WTC11 (cell line): ENCODE measurements around the gene CENATAC. TPM values are rescaled to one million over a fixed set of nuclear protein-coding genes. Genes with fewer than 3 reads are reported as not detected.

Experiments
- ATAC-seq: fragments of 200-7000 bp; cut with Tn5 transposase; 2 replicates; pipeline ENCODE4 v1.10.0; 2021; ENCODE audit warnings: mild to moderate bottlenecking, moderate library complexity
- CTCF ChIA-PET: fragments of 300-600 bp; sonication (Branson Sonifier 250); formaldehyde crosslinking; loops from one replicate; lab custom pipeline; 2021; ENCODE audit warnings: antibody characterized with exemption; lab: Charles Lee
- POLR2A ChIA-PET: fragments of 350-600 bp; sonication (Branson Sonifier 250); formaldehyde crosslinking; loops from one replicate; lab custom pipeline; 2021; ENCODE audit warnings: antibody characterized with exemption; lab: Charles Lee
- DNase-seq: peaks from one replicate; pipeline ENCODE4 v3.0.0; 2021; ENCODE audit warnings: low spot score
- H3K27ac Mint-ChIP-seq: 2 replicates; pipeline ENCODE4 v1.8.0; 2021; ENCODE audit warnings: mixed read lengths
- H3K27me3 Mint-ChIP-seq: 2 replicates; pipeline ENCODE4 v1.8.0; 2021; ENCODE audit warnings: low read depth, mild to moderate bottlenecking, moderate library complexity, mixed read lengths
- H3K36me3 Mint-ChIP-seq: 2 replicates; pipeline ENCODE4 v1.8.0; 2021; ENCODE audit warnings: mixed read lengths
- H3K4me1 Mint-ChIP-seq: 2 replicates; pipeline ENCODE4 v1.8.0; 2022; ENCODE audit warnings: mixed read lengths
- H3K4me3 Mint-ChIP-seq: 2 replicates; pipeline ENCODE4 v1.8.0; 2021; ENCODE audit warnings: mild to moderate bottlenecking, moderate library complexity, mixed read lengths
- H3K9me3 Mint-ChIP-seq: 2 replicates; pipeline ENCODE4 v1.8.0; 2021; ENCODE audit warnings: mixed read lengths
- ATF1 ChIP-seq: sonication (generic); formaldehyde crosslinking; IDR thresholded peaks from 2 replicates; pipeline ENCODE4 v1.8.1; 2023; ENCODE audit warnings: mild to moderate bottlenecking, moderate library complexity, missing genetic modification reagents
- CBFB ChIP-seq: sonication (generic); formaldehyde crosslinking; IDR thresholded peaks from 2 replicates; pipeline ENCODE4 v1.8.1; 2022; ENCODE audit warnings: mild to moderate bottlenecking, low read depth, missing genetic modification reagents
- CREM ChIP-seq: sonication (generic); formaldehyde crosslinking; IDR thresholded peaks from 2 replicates; pipeline ENCODE4 v1.8.1; 2022; ENCODE audit warnings: mild to moderate bottlenecking, missing genetic modification reagents, moderate library complexity
- ESRRA ChIP-seq: sonication (generic); formaldehyde crosslinking; IDR thresholded peaks from 2 replicates; pipeline ENCODE4 v1.8.1; 2022; ENCODE audit warnings: mild to moderate bottlenecking, missing genetic modification reagents, borderline replicate concordance
- ETV6 ChIP-seq: sonication (generic); formaldehyde crosslinking; IDR thresholded peaks from 2 replicates; pipeline ENCODE4 v1.8.1; 2022; ENCODE audit warnings: mild to moderate bottlenecking, missing genetic modification reagents
- FOXK1 ChIP-seq: sonication (generic); formaldehyde crosslinking; IDR thresholded peaks from 2 replicates; pipeline ENCODE4 v1.8.0; 2022; ENCODE audit warnings: mild to moderate bottlenecking, moderate library complexity, missing genetic modification reagents
- MYBL2 ChIP-seq: sonication (generic); formaldehyde crosslinking; IDR thresholded peaks from 2 replicates; pipeline ENCODE4 v1.8.1; 2023; ENCODE audit warnings: mild to moderate bottlenecking, moderate library complexity, missing genetic modification reagents
- NFATC4 ChIP-seq: fragments of 250-450 bp; sonication (Bioruptor Pico); IDR thresholded peaks from 2 replicates; pipeline ENCODE4 v1.9.0; 2021; ENCODE audit warnings: mild to moderate bottlenecking
- NFYB ChIP-seq: sonication (generic); formaldehyde crosslinking; conservative IDR thresholded peaks from 2 replicates; pipeline ENCODE4 v1.8.0; 2022; ENCODE audit warnings: low read depth, missing genetic modification reagents
- PRRX2 ChIP-seq: fragments of 250-450 bp; sonication (Bioruptor Pico); IDR thresholded peaks from 2 replicates; pipeline ENCODE4 v1.8.0; 2021; ENCODE audit warnings: mild to moderate bottlenecking
- TEAD1 ChIP-seq: sonication (generic); formaldehyde crosslinking; IDR thresholded peaks from 2 replicates; pipeline ENCODE4 v1.8.0; 2022; ENCODE audit warnings: mild to moderate bottlenecking, missing genetic modification reagents
- TP53 ChIP-seq: sonication (generic); formaldehyde crosslinking; IDR thresholded peaks from 2 replicates; pipeline ENCODE4 v1.8.1; 2023; ENCODE audit warnings: mild to moderate bottlenecking, missing genetic modification reagents
- ZNF263 ChIP-seq: sonication (generic); formaldehyde crosslinking; IDR thresholded peaks from 2 replicates; pipeline ENCODE4 v1.8.1; 2022; ENCODE audit warnings: low read depth, mild to moderate bottlenecking, moderate library complexity, missing genetic modification reagents
- ZNF317 ChIP-seq: sonication (generic); formaldehyde crosslinking; IDR thresholded peaks from 2 replicates; pipeline ENCODE4 v1.8.1; 2023; ENCODE audit warnings: low read depth, mild to moderate bottlenecking, moderate library complexity, missing genetic modification reagents, borderline replicate concordance
- ZNF416 ChIP-seq: fragments of 250-450 bp; sonication (Bioruptor Pico); IDR thresholded peaks from 2 replicates; pipeline ENCODE4 v1.9.0; 2021; ENCODE audit warnings: mild to moderate bottlenecking, inconsistent platforms
- ZSCAN18 ChIP-seq: fragments of 250-450 bp; sonication (Bioruptor Pico); IDR thresholded peaks from 2 replicates; pipeline ENCODE4 v2.1.2; 2022; ENCODE audit warnings: mild to moderate bottlenecking, moderate library complexity
- total RNA-seq: library from RNA; stranded (reverse); gene quantifications from 3 replicates; pipeline ENCODE4 v1.2.3, GENCODE V29; 2021
- TF ChIP-seq, protein P1 (sequence below): sonication (generic); formaldehyde crosslinking; IDR thresholded peaks from 2 replicates; pipeline ENCODE4 v1.8.1; 2023; ENCODE audit warnings: mild to moderate bottlenecking, missing genetic modification reagents
- TF ChIP-seq, protein P2 (sequence below): fragments of 200-600 bp; IDR thresholded peaks from 2 replicates; pipeline ENCODE4 v1.8.0; 2022; ENCODE audit warnings: antibody characterized with exemption
- TF ChIP-seq, protein P3 (sequence below): sonication (generic); formaldehyde crosslinking; IDR thresholded peaks from 2 replicates; pipeline ENCODE4 v1.8.1; 2023; ENCODE audit warnings: mild to moderate bottlenecking, missing genetic modification reagents

The CENATAC gene
- total RNA-seq, 1 experiment from 2014 or later: 41.7 TPM

DNA sequence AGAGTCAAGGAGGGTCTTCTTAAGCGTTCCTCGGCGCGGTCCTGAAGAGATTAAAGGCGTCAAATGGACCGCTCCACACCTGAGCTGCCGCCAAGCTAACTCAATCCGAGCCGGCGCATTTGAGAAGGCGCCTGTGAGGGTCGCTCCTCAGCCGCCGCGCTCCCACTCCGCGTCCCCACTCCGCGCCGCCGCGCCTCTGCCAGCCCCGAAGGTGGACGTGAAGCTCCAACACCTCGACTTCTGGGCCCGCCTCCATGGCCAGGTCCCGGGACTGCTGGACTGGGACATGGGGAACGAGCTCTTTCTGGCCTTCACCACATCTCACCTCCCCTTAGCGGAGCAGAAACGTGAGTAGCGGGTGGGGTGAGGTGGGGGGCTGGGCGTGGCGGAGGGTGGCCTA lies 26.3 kb upstream of the CENATAC start, which contains the start of gene FOXR1:
TSS of gene FOXR1 (plus strand) at position 116 of the 400 bp plus-strand sequence. CDS start at position 287, 171 bp downstream.
- H3K36me3 Mint-ChIP-seq: no peaks in the 10 kb centered on the region
- H3K27me3 Mint-ChIP-seq: peaks cover 2% of the 10 kb centered on the region; the same call in 1 of the 2 replicates
- H3K4me1 Mint-ChIP-seq: no peaks in the 10 kb centered on the region
- no peak for TF ChIP-seq ZSCAN18 (CRISPR knock-in tag)
- TF ChIP-seq ZNF317: no peak
- TF ChIP-seq ATF1 (CRISPR knock-in tag): no peak
- no peak for TF ChIP-seq ESRRA
- TF ChIP-seq, protein P1, sequence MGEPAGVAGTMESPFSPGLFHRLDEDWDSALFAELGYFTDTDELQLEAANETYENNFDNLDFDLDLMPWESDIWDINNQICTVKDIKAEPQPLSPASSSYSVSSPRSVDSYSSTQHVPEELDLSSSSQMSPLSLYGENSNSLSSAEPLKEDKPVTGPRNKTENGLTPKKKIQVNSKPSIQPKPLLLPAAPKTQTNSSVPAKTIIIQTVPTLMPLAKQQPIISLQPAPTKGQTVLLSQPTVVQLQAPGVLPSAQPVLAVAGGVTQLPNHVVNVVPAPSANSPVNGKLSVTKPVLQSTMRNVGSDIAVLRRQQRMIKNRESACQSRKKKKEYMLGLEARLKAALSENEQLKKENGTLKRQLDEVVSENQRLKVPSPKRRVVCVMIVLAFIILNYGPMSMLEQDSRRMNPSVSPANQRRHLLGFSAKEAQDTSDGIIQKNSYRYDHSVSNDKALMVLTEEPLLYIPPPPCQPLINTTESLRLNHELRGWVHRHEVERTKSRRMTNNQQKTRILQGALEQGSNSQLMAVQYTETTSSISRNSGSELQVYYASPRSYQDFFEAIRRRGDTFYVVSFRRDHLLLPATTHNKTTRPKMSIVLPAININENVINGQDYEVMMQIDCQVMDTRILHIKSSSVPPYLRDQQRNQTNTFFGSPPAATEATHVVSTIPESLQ: no peak
- TF ChIP-seq CBFB (CRISPR knock-in tag): no peak
- no peak for TF ChIP-seq ZNF416 (CRISPR knock-in tag)
- TF ChIP-seq FOXK1: no peak
- no peak for TF ChIP-seq TP53
- TF ChIP-seq PRRX2 (CRISPR knock-in tag): no peak
- no peak for TF ChIP-seq TEAD1 (CRISPR knock-in tag)
- no peak for TF ChIP-seq MYBL2 (CRISPR knock-in tag)
- no peak for TF ChIP-seq NFYB
- TF ChIP-seq, protein P2, sequence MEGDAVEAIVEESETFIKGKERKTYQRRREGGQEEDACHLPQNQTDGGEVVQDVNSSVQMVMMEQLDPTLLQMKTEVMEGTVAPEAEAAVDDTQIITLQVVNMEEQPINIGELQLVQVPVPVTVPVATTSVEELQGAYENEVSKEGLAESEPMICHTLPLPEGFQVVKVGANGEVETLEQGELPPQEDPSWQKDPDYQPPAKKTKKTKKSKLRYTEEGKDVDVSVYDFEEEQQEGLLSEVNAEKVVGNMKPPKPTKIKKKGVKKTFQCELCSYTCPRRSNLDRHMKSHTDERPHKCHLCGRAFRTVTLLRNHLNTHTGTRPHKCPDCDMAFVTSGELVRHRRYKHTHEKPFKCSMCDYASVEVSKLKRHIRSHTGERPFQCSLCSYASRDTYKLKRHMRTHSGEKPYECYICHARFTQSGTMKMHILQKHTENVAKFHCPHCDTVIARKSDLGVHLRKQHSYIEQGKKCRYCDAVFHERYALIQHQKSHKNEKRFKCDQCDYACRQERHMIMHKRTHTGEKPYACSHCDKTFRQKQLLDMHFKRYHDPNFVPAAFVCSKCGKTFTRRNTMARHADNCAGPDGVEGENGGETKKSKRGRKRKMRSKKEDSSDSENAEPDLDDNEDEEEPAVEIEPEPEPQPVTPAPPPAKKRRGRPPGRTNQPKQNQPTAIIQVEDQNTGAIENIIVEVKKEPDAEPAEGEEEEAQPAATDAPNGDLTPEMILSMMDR: no peak
- CTCF ChIA-PET: interaction anchor here (0.6 to 1.1 kb wide), 5 partner anchors 44 to 858 kb away, joined by 3 read pairs; partner anchors contain the start of gene CXCR5
- ATAC-seq (no peak), DNase-seq (no peak)
- H3K4me3 Mint-ChIP-seq: no peak within 1 kb of the TSS
- peaks cover 5% of the 10 kb centered on the region; the same call in 1 of the 2 replicates for H3K9me3 Mint-ChIP-seq
- no peak within 1 kb of the TSS for H3K27ac Mint-ChIP-seq
- POLR2A ChIA-PET: interaction anchor here (0.5 kb wide), 2 partner anchors 28 to 127 kb away, joined by 3 read pairs; no protein-coding TSS in a partner anchor

GRCh38 chr11:118973985-118974384 lies 24.0 kb upstream of the CENATAC start:
- Mint-ChIP-seq H3K4me3 (no peak overlapping the region), H3K9me3 (peaks cover 5% of the 10 kb centered on the region; the same call in 1 of the 2 replicates), H3K27ac (no peak overlapping the region), H3K36me3 (no peaks in the 10 kb centered on the region), H3K4me1 (no peaks in the 10 kb centered on the region), H3K27me3 (peaks cover 2% of the 10 kb centered on the region; the same call in 1 of the 2 replicates)
- ChIA-PET CTCF (interaction anchor here (1.5 kb wide), 1 partner anchor 315 kb away, joined by 4 read pairs; no protein-coding TSS in a partner anchor), POLR2A (no interaction called here)
- ATAC-seq: no peak
- no peak for DNase-seq
- TF ChIP-seq ETV6 (CRISPR knock-in tag): no peak
- TF ChIP-seq, protein P2: no peak
- TF ChIP-seq ZNF263: no peak
- TF ChIP-seq NFATC4 (CRISPR knock-in tag): no peak
- TF ChIP-seq CREM (CRISPR knock-in tag): no peak
- TF ChIP-seq, protein P3, sequence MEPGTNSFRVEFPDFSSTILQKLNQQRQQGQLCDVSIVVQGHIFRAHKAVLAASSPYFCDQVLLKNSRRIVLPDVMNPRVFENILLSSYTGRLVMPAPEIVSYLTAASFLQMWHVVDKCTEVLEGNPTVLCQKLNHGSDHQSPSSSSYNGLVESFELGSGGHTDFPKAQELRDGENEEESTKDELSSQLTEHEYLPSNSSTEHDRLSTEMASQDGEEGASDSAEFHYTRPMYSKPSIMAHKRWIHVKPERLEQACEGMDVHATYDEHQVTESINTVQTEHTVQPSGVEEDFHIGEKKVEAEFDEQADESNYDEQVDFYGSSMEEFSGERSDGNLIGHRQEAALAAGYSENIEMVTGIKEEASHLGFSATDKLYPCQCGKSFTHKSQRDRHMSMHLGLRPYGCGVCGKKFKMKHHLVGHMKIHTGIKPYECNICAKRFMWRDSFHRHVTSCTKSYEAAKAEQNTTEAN (CRISPR knock-in tag): no peak
- TF ChIP-seq, all 79 proteins: peak for 0
